Omental fat pad (tissue), 4 donors: ENCODE results near the gene OPA1. TPM values are rescaled to one million over a fixed set of nuclear protein-coding genes. Genes with fewer than 3 reads are reported as not detected.

Experiments used
- ATAC-seq: fragments of 150-250 bp; one replicate; pipeline ENCODE4 v1.9.1; 2016; ENCODE audit warnings: mild to moderate bottlenecking, moderate library complexity; ENCODE audit not compliant: low FRiP score
- DNase-seq: peaks from one replicate; pipeline ENCODE4 v3.0.0-alpha.2; 2019; ENCODE audit warnings: low spot score
- CTCF ChIP-seq, 3 donors: fragments of 450-650 bp; IDR thresholded peaks; one replicate each; pipeline ENCODE4 v1.5.1; 2016 to 2017; ENCODE audit warnings: antibody characterized with exemption in 3 of 3, mild to moderate bottlenecking in 3 of 3, moderate library complexity in 2 of 3
- total RNA-seq, 4 donors: library from RNA; depleted of rRNA; stranded (reverse); fragments of >200 nt; gene quantifications; one replicate each; pipeline ENCODE4 v1.1.0, GENCODE V29; 2016

The OPA1 gene
- total RNA-seq, 4 donors from 2014 or later, result 40.3 to 64.1 (median 41.9) TPM

- no peak for TF ChIP-seq CTCF (IDR thresholded peaks at IDR 0.05)
- ATAC-seq (no peak), DNase-seq (no peak)
Measured at GRCh38 chr3:193589129-193589528, 3.9 kb upstream of the OPA1 start.

GRCh38 chr3:193589616-193590015, 3.4 kb upstream of the OPA1 start:
- ATAC-seq (no peak), DNase-seq (no peak)
- TF ChIP-seq CTCF (IDR thresholded peaks at IDR 0.05), result no peak

- ATAC-seq, result no peak
- no peak for TF ChIP-seq CTCF (IDR thresholded peaks at IDR 0.05)
- no peak for DNase-seq
Measured at GRCh38 chr3:193590088-193590856, 2.7 kb upstream of the OPA1 start.

GRCh38 chr3:193593668-193594030, 641 bp downstream of the OPA1 start:
- TF ChIP-seq CTCF (IDR thresholded peaks at IDR 0.05), result no peak
- ATAC-seq (peak; percentile 5), DNase-seq (no peak)

- ATAC-seq (no peak), DNase-seq (no peak)
- TF ChIP-seq CTCF (IDR thresholded peaks at IDR 0.05), result no peak
Measured at GRCh38 chr3:193594946-193595689, 2.1 kb downstream of the OPA1 start.

- DNase-seq (no peak), ATAC-seq (no peak)
- TF ChIP-seq CTCF (IDR thresholded peaks at IDR 0.05), result no peak
Measured at GRCh38 chr3:193595939-193596487, 3.0 kb downstream of the OPA1 start.
